Activated CD8-positive, alpha-beta T cell treated with anti-CD3 and anti-CD28 coated beads for 36 hours (primary cell): ENCODE data around the gene PPM1K. TPM values are rescaled to one million over a fixed set of nuclear protein-coding genes. Genes with fewer than 3 reads are reported as not detected.
"Not testable (repeated sequence)": the region's sequence is repeated elsewhere in the genome, so short reads cannot be mapped to it uniquely, and the experiment has no call there.

Source experiments
- ATAC-seq: fragments of 200-7000 bp; cut with Tn5 transposase; one replicate; pipeline ENCODE4 v1.10.0; 2021; ENCODE audit warnings: mild to moderate bottlenecking, moderate library complexity
- CTCF ChIA-PET: fragments of 350-600 bp; sonication (Branson Sonifier 250); formaldehyde crosslinking; loops from one replicate; lab custom pipeline; 2021; ENCODE audit warnings: antibody characterized with exemption; lab: Charles Lee
- POLR2A ChIA-PET: fragments of 350-600 bp; sonication (Branson Sonifier 250); formaldehyde crosslinking; loops from one replicate; lab custom pipeline; 2021; ENCODE audit warnings: antibody characterized with exemption; lab: Charles Lee
- DNase-seq: peaks from one replicate; pipeline ENCODE4 v3.0.0-alpha.2; 2020
- H3K27ac Mint-ChIP-seq: one replicate; pipeline ENCODE4 v1.8.0; 2021; ENCODE audit warnings: mild to moderate bottlenecking, mixed read lengths
- H3K27me3 Mint-ChIP-seq: one replicate; pipeline ENCODE4 v1.8.0; 2021; ENCODE audit warnings: mixed read lengths
- H3K36me3 Mint-ChIP-seq: one replicate; pipeline ENCODE4 v1.8.0; 2021; ENCODE audit warnings: low read depth, mixed read lengths
- H3K4me1 Mint-ChIP-seq: one replicate; pipeline ENCODE4 v1.8.0; 2021; ENCODE audit warnings: low read depth, mixed read lengths
- H3K4me3 Mint-ChIP-seq: one replicate; pipeline ENCODE4 v1.8.0; 2021; ENCODE audit warnings: mild to moderate bottlenecking, moderate library complexity, mixed read lengths
- H3K9me3 Mint-ChIP-seq: one replicate; pipeline ENCODE4 v1.8.0; 2021; ENCODE audit warnings: mixed read lengths
- CTCF ChIP-seq: fragments of 200-600 bp; IDR thresholded peaks from one replicate; pipeline ENCODE4 v1.8.0; 2022; ENCODE audit warnings: antibody characterized with exemption, mild to moderate bottlenecking
- intact Hi-C: fragments of 100-400 bp; cut with micrococcal nuclease; formaldehyde crosslinking; loops from one replicate; pipeline ENCODE4 v1.10.0; 2022
- total RNA-seq, 2 experiments: library from RNA; stranded (reverse); gene quantifications; one replicate each; pipeline ENCODE4 v1.2.3, GENCODE V29; 2021

PPM1K gene
- total RNA-seq, 2 experiments from 2014 or later, result 46.1 to 57.5 TPM

GRCh38 chr4:88320224-88320779 lies 35.9 kb upstream of the PPM1K start:
- Mint-ChIP-seq H3K4me1 (peaks cover 22% of the 10 kb centered on the region), H3K27me3 (no peaks in the 10 kb centered on the region), H3K9me3 (no peaks in the 10 kb centered on the region), H3K4me3 (peak overlapping the region; percentile 65), H3K36me3 (no peaks in the 10 kb centered on the region), H3K27ac (peak overlapping the region; percentile 90)
- ATAC-seq, result peak; percentile 65
- TF ChIP-seq CTCF, result no peak
- DNase-seq, result no peak
- intact Hi-C loops, result no loop called here
- POLR2A ChIA-PET, result interaction anchor here (1.7 kb wide), 1 partner anchor 36 kb away, joined by 9 read pairs; the partner anchor contains the start of gene PPM1K
- CTCF ChIA-PET, result interaction anchor here (0.7 to 1.9 kb wide), 5 partner anchors 23 to 101 kb away, joined by 3 to 7 read pairs (median 3); partner anchors contain the start of genes HERC6 and PPM1K

GRCh38 chr4:88318751-88319350 lies 34.5 kb upstream of the PPM1K start:
- no peaks in the 10 kb centered on the region for H3K9me3 Mint-ChIP-seq
- H3K36me3 Mint-ChIP-seq, result no peaks in the 10 kb centered on the region
- peaks cover 22% of the 10 kb centered on the region for H3K4me1 Mint-ChIP-seq
- DNase-seq, result no peak
- H3K27me3 Mint-ChIP-seq, result no peaks in the 10 kb centered on the region
- ATAC-seq, result no peak
- CTCF ChIA-PET, result no interaction called here
- POLR2A ChIA-PET, result interaction anchor here (0.6 kb wide), 1 partner anchor 152 kb away, joined by 3 read pairs; no protein-coding TSS in a partner anchor
- H3K27ac Mint-ChIP-seq, result no peak overlapping the region
- no peak for TF ChIP-seq CTCF
- H3K4me3 Mint-ChIP-seq, result no peak overlapping the region
- intact Hi-C loops, result no loop called here

- no peaks in the 10 kb centered on the region for H3K36me3 Mint-ChIP-seq
- CTCF ChIA-PET, result no interaction called here
- H3K9me3 Mint-ChIP-seq, result peaks cover 6% of the 10 kb centered on the region
- H3K4me1 Mint-ChIP-seq, result peaks cover 15% of the 10 kb centered on the region
- ATAC-seq, result no peak
- no peak overlapping the region for H3K4me3 Mint-ChIP-seq
- POLR2A ChIA-PET, result no interaction called here
- intact Hi-C loops, result no loop called here
- no peak for TF ChIP-seq CTCF
- no peak overlapping the region for H3K27ac Mint-ChIP-seq
- H3K27me3 Mint-ChIP-seq, result peaks cover 2% of the 10 kb centered on the region
- no peak for DNase-seq
These were observed 31.2 kb upstream of the PPM1K start for GRCh38 chr4:88315460-88316017.

- H3K27ac Mint-ChIP-seq, intact Hi-C loops, H3K9me3 Mint-ChIP-seq, H3K27me3 Mint-ChIP-seq, H3K4me1 Mint-ChIP-seq, POLR2A ChIA-PET, ATAC-seq, H3K4me3 Mint-ChIP-seq, H3K36me3 Mint-ChIP-seq, DNase-seq, CTCF ChIA-PET: not testable (repeated sequence)
These were observed 28.8 kb upstream of the PPM1K start for GRCh38 chr4:88313088-88313624.

GRCh38 chr4:88308587-88308986 lies 24.2 kb upstream of the PPM1K start:
- ATAC-seq (no peak), DNase-seq (no peak)
- Mint-ChIP-seq H3K36me3 (no peaks in the 10 kb centered on the region), H3K27ac (no peak overlapping the region), H3K4me1 (no peaks in the 10 kb centered on the region), H3K9me3 (peaks cover 6% of the 10 kb centered on the region), H3K27me3 (peaks cover 2% of the 10 kb centered on the region), H3K4me3 (no peak overlapping the region)
- TF ChIP-seq CTCF, result no peak
- ChIA-PET CTCF (no interaction called here), POLR2A (no interaction called here)
- intact Hi-C loops, result no loop called here
